Loucy (cell line): ENCODE measurements around the gene RCOR2.

Experiments used
- H2AFZ ChIP-seq: fragments of 200-600 bp; sonication (generic); 2 replicates; pipeline ENCODE4 v1.6.0; 2016; ENCODE audit warnings: antibody characterized with exemption, mild to moderate bottlenecking, low read length, moderate library complexity
- H3F3A ChIP-seq: fragments of 200-600 bp; 2 replicates; pipeline ENCODE4 v1.6.0; 2016; ENCODE audit warnings: antibody characterized with exemption, low read depth, mild to moderate bottlenecking
- H3K27me3 ChIP-seq: fragments of 200-600 bp; sonication (generic); 2 replicates; pipeline ENCODE4 v1.6.1; 2014; ENCODE audit warnings: low read length, mild to moderate bottlenecking; ENCODE audit not compliant: insufficient read depth, poor library complexity, severe bottlenecking
- H3K36me3 ChIP-seq: fragments of 200-600 bp; sonication (generic); 2 replicates; pipeline ENCODE4 v1.6.1; 2016; ENCODE audit warnings: low read length; ENCODE audit not compliant: insufficient read depth
- H3K4me1 ChIP-seq: fragments of 200-600 bp; sonication (generic); 2 replicates; pipeline ENCODE4 v1.5.1; 2014; ENCODE audit warnings: low read length, mild to moderate bottlenecking; ENCODE audit not compliant: insufficient read depth, poor library complexity, severe bottlenecking
- H3K4me2 ChIP-seq: fragments of 200-600 bp; sonication (generic); 2 replicates; pipeline ENCODE4 v1.6.0; 2014; ENCODE audit warnings: antibody characterized with exemption, low read length, low read depth, mild to moderate bottlenecking; ENCODE audit not compliant: poor library complexity, severe bottlenecking
- H3K4me3 ChIP-seq: fragments of 200-600 bp; sonication (generic); 2 replicates; pipeline ENCODE4 v1.5.1; 2014; ENCODE audit warnings: low read length, mild to moderate bottlenecking, mixed read lengths; ENCODE audit not compliant: poor library complexity, severe bottlenecking
- H3K79me2 ChIP-seq: fragments of 200-600 bp; sonication (generic); 2 replicates; pipeline ENCODE4 v1.6.1; 2014; ENCODE audit warnings: low read length; ENCODE audit not compliant: insufficient read depth
- H3K9ac ChIP-seq: fragments of 200-600 bp; sonication (generic); 2 replicates; pipeline ENCODE4 v1.6.0; 2014; ENCODE audit warnings: mild to moderate bottlenecking, low read depth, low read length, moderate library complexity; ENCODE audit not compliant: poor library complexity, severe bottlenecking
- H3K9me2 ChIP-seq: fragments of 200-600 bp; sonication (generic); replicated peaks from 2 replicates; pipeline ENCODE4 v1.6.1; 2016; ENCODE audit warnings: low read depth, low read length, mixed read lengths
- H3K9me3 ChIP-seq: fragments of 200-600 bp; sonication (generic); 2 replicates; pipeline ENCODE4 v1.6.1; 2014; ENCODE audit warnings: mild to moderate bottlenecking, antibody characterized with exemption, low read length, low read depth; ENCODE audit not compliant: insufficient read depth
- H4K20me1 ChIP-seq: fragments of 200-600 bp; sonication (generic); 2 replicates; pipeline ENCODE4 v1.6.0; 2014; ENCODE audit warnings: antibody characterized with exemption, low read length, mild to moderate bottlenecking; ENCODE audit not compliant: insufficient read depth, poor library complexity, severe bottlenecking
- EZH2phosphoT487 ChIP-seq: fragments of 200-600 bp; IDR thresholded peaks from 2 replicates; pipeline ENCODE4 v1.6.1; 2018; ENCODE audit warnings: antibody characterized with exemption, mild to moderate bottlenecking, moderate library complexity, borderline replicate concordance
- TF ChIP-seq, protein P1 (sequence below): fragments of 200-600 bp; sonication (generic); conservative IDR thresholded peaks from 2 replicates; pipeline ENCODE4 v1.5.1; 2014; ENCODE audit warnings: mild to moderate bottlenecking, antibody characterized with exemption, low read length

The RCOR2 gene

DNA sequence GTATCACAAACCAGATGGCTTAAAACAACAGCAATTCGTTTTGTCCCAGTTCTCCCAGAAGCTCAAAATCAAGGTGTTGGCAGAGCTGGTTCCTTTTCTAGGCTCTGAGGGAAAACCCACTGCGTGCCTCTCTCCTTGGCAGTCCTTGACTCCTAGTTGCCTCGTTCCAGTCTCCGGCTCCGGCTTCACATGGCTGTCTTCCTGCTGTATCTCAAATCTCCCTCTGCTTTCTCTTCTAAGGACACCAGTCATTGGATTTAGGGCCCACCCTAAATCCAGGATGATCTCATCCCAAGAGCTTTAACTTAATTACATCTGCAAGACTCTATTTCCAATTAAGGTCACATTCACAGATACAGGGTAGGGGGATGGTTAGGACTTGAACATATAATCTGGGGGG is 12.7 kb upstream of the RCOR2 start:
- H3K9ac ChIP-seq = no peak overlapping the region
- H3F3A ChIP-seq = no peaks in the 10 kb centered on the region
- H3K36me3 ChIP-seq = no peaks in the 10 kb centered on the region
- no peaks in the 10 kb centered on the region for H4K20me1 ChIP-seq
- H3K4me1 ChIP-seq = no peaks in the 10 kb centered on the region
- no peaks in the 10 kb centered on the region for H3K27me3 ChIP-seq
- no peak for TF ChIP-seq EZH2phosphoT487
- TF ChIP-seq, protein P1, sequence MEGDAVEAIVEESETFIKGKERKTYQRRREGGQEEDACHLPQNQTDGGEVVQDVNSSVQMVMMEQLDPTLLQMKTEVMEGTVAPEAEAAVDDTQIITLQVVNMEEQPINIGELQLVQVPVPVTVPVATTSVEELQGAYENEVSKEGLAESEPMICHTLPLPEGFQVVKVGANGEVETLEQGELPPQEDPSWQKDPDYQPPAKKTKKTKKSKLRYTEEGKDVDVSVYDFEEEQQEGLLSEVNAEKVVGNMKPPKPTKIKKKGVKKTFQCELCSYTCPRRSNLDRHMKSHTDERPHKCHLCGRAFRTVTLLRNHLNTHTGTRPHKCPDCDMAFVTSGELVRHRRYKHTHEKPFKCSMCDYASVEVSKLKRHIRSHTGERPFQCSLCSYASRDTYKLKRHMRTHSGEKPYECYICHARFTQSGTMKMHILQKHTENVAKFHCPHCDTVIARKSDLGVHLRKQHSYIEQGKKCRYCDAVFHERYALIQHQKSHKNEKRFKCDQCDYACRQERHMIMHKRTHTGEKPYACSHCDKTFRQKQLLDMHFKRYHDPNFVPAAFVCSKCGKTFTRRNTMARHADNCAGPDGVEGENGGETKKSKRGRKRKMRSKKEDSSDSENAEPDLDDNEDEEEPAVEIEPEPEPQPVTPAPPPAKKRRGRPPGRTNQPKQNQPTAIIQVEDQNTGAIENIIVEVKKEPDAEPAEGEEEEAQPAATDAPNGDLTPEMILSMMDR = no peak
- H3K9me3 ChIP-seq = no peaks in the 10 kb centered on the region
- H2AFZ ChIP-seq = no peak overlapping the region
- H3K9me2 ChIP-seq = no peaks in the 10 kb centered on the region
- H3K4me2 ChIP-seq = no peak overlapping the region
- no peaks in the 10 kb centered on the region for H3K79me2 ChIP-seq
- no peak overlapping the region for H3K4me3 ChIP-seq

- H3K79me2 ChIP-seq = no peaks in the 10 kb centered on the region
- no peaks in the 10 kb centered on the region for H4K20me1 ChIP-seq
- H3K9me2 ChIP-seq = no peaks in the 10 kb centered on the region
- no peak overlapping the region for H3K4me3 ChIP-seq
- no peak overlapping the region for H3K4me2 ChIP-seq
- no peak overlapping the region for H3K9ac ChIP-seq
- no peaks in the 10 kb centered on the region for H3K27me3 ChIP-seq
- no peaks in the 10 kb centered on the region for H3K4me1 ChIP-seq
- H3K9me3 ChIP-seq = no peaks in the 10 kb centered on the region
- no peaks in the 10 kb centered on the region for H3K36me3 ChIP-seq
- H2AFZ ChIP-seq = no peak overlapping the region
- no peaks in the 10 kb centered on the region for H3F3A ChIP-seq
- TF ChIP-seq, protein P1 = no peak
- TF ChIP-seq EZH2phosphoT487 = no peak
Observed at GRCh38 chr11:63923319-63923718, 6.4 kb upstream of the RCOR2 start.

GRCh38 chr11:63922673-63923192 is 5.8 kb upstream of the RCOR2 start:
- H4K20me1 ChIP-seq = no peaks in the 10 kb centered on the region
- H3K79me2 ChIP-seq = no peaks in the 10 kb centered on the region
- no peak for TF ChIP-seq EZH2phosphoT487
- TF ChIP-seq, protein P1 = no peak
- no peaks in the 10 kb centered on the region for H3K36me3 ChIP-seq
- no peaks in the 10 kb centered on the region for H3K27me3 ChIP-seq
- peaks cover under 1% of the 10 kb centered on the region for H3K4me1 ChIP-seq
- H2AFZ ChIP-seq = no peak overlapping the region
- H3K9me2 ChIP-seq = no peaks in the 10 kb centered on the region
- H3K9ac ChIP-seq = no peak overlapping the region
- no peak overlapping the region for H3K4me3 ChIP-seq
- H3K4me2 ChIP-seq = no peak overlapping the region
- no peaks in the 10 kb centered on the region for H3K9me3 ChIP-seq
- no peaks in the 10 kb centered on the region for H3F3A ChIP-seq
